Dendritic cell treated with granulocyte-macrophage colony-stimulating factor and Interleukin-4, amounts not matched to agents 40 ng/mL and 50 ng/mL, for 4 days (primary cell): Measurements from ENCODE around the gene CEP85L.

Source experiments
- H3K27ac Mint-ChIP-seq: one replicate; pipeline ENCODE4 v1.8.0; 2022; ENCODE audit warnings: mild to moderate bottlenecking, mixed read lengths
- H3K27me3 Mint-ChIP-seq: one replicate; pipeline ENCODE4 v1.8.0; 2022; ENCODE audit warnings: mild to moderate bottlenecking, mixed read lengths
- H3K36me3 Mint-ChIP-seq: one replicate; pipeline ENCODE4 v1.8.0; 2022; ENCODE audit warnings: low read depth, mixed read lengths
- H3K4me1 Mint-ChIP-seq: one replicate; pipeline ENCODE4 v1.8.0; 2022; ENCODE audit warnings: low read depth, mixed read lengths
- H3K4me3 Mint-ChIP-seq: one replicate; pipeline ENCODE4 v1.8.0; 2022; ENCODE audit warnings: mild to moderate bottlenecking, moderate library complexity, mixed read lengths
- H3K9me3 Mint-ChIP-seq: one replicate; pipeline ENCODE4 v1.8.0; 2022; ENCODE audit warnings: mixed read lengths
- intact Hi-C: fragments of 100-400 bp; cut with micrococcal nuclease; formaldehyde crosslinking; loops from one replicate; pipeline ENCODE4 v1.15.0; 2022

The CEP85L gene

DNA sequence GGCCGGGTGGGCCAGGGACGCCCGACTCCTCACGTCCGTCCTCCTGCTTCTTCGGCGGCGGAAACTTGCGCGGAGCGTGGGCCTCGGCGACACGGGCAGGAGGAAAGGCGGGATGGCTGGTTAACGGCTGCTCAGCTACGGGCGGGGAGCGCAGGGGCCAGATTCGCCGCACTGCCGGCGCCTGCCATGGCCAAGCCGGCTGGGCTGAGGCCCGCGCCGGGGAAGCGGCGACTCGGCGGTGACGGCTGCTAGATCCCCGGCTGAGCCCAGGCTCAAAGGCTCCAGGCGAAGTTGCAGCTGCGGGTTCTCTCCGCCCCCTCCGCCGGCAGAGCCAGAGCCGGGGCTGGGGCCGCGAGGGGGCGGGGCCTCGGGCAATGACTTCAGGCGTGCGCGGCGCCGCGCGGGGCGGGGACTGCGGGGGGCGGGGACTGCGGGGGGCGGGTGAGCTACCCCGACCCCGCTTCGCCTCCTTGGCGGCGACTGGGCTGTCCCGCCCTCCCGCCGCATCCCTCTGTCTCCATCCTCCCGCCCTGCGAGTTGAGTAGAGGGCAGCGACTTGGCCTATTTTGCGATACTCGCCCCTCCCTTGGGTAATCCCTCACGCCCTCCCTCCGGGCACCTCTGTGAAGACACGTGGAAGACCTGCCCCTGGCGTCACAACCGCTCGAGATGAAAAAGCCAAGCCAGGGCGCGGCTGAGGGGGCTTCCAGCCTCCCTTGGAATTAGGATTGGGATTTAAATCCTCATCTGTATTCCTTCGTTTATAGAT is at the start of gene CEP85L:
Gene CEP85L, minus strand, starts transcription at position 310 of the 769 bp plus-strand sequence. CDS start 322 bp downstream, outside the sequence.
- H3K9me3 Mint-ChIP-seq: no peaks in the 10 kb centered on the region
- peaks cover 14% of the 10 kb centered on the region for H3K4me1 Mint-ChIP-seq
- peak within 1 kb of the TSS; percentile 90 for H3K27ac Mint-ChIP-seq
- H3K27me3 Mint-ChIP-seq: peaks cover 7% of the 10 kb centered on the region
- H3K36me3 Mint-ChIP-seq: peaks cover 14% of the 10 kb centered on the region
- H3K4me3 Mint-ChIP-seq: peak within 1 kb of the TSS; percentile 90
- intact Hi-C loops: loop anchor here (2.0 to 5.0 kb wide), 3 partner anchors 126 to 283 kb away; partner anchors contain the start of genes ASF1A and MCM9

GRCh38 chr6:118700531-118700930 is 49.1 kb upstream of the CEP85L start:
- Mint-ChIP-seq H3K9me3 (no peaks in the 10 kb centered on the region), H3K36me3 (no peaks in the 10 kb centered on the region), H3K27me3 (no peaks in the 10 kb centered on the region), H3K4me3 (no peak overlapping the region), H3K4me1 (peaks cover 20% of the 10 kb centered on the region), H3K27ac (no peak overlapping the region)
- intact Hi-C loops: no loop called here

DNA sequence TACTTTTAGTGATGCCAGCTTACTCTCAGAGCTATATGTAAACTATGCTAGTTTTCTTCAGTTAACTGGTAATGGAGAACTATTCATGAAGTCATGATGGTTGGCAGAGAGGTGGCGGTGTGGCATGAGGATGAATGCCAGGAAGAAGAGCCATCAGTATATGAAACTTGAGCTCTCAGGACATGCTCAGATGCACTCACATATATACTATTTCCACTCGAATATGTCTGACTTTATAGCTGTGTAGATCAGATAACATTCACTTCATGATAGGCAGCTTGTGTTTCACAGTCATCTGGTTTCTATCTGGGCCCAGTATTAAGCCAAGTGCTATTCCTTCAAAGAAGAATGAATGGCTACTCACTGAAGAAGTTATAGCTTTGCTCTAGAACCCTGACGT is 46.2 kb upstream of the CEP85L start:
- Mint-ChIP-seq H3K9me3 (no peaks in the 10 kb centered on the region), H3K36me3 (no peaks in the 10 kb centered on the region), H3K27ac (no peak overlapping the region), H3K4me1 (peaks cover 22% of the 10 kb centered on the region), H3K27me3 (no peaks in the 10 kb centered on the region), H3K4me3 (no peak overlapping the region)
- intact Hi-C loops: no loop called here

GRCh38 chr6:118696271-118696670 is 44.9 kb upstream of the CEP85L start:
- no peak overlapping the region for H3K27ac Mint-ChIP-seq
- H3K27me3 Mint-ChIP-seq: no peaks in the 10 kb centered on the region
- no peak overlapping the region for H3K4me3 Mint-ChIP-seq
- H3K4me1 Mint-ChIP-seq: peaks cover 17% of the 10 kb centered on the region
- no peaks in the 10 kb centered on the region for H3K36me3 Mint-ChIP-seq
- H3K9me3 Mint-ChIP-seq: no peaks in the 10 kb centered on the region
- intact Hi-C loops: no loop called here

- no peak overlapping the region for H3K4me3 Mint-ChIP-seq
- no peaks in the 10 kb centered on the region for H3K36me3 Mint-ChIP-seq
- intact Hi-C loops: no loop called here
- H3K27me3 Mint-ChIP-seq: no peaks in the 10 kb centered on the region
- H3K4me1 Mint-ChIP-seq: peaks cover 8% of the 10 kb centered on the region
- no peak overlapping the region for H3K27ac Mint-ChIP-seq
- H3K9me3 Mint-ChIP-seq: no peaks in the 10 kb centered on the region
These were observed 42.2 kb upstream of the CEP85L start for GRCh38 chr6:118693562-118693961.

- Mint-ChIP-seq H3K9me3 (no peaks in the 10 kb centered on the region), H3K36me3 (no peaks in the 10 kb centered on the region), H3K4me1 (peaks cover 4% of the 10 kb centered on the region), H3K27me3 (no peaks in the 10 kb centered on the region), H3K27ac (no peak overlapping the region), H3K4me3 (no peak overlapping the region)
- intact Hi-C loops: no loop called here
These were observed 34.5 kb upstream of the CEP85L start for GRCh38 chr6:118685823-118686449.

DNA sequence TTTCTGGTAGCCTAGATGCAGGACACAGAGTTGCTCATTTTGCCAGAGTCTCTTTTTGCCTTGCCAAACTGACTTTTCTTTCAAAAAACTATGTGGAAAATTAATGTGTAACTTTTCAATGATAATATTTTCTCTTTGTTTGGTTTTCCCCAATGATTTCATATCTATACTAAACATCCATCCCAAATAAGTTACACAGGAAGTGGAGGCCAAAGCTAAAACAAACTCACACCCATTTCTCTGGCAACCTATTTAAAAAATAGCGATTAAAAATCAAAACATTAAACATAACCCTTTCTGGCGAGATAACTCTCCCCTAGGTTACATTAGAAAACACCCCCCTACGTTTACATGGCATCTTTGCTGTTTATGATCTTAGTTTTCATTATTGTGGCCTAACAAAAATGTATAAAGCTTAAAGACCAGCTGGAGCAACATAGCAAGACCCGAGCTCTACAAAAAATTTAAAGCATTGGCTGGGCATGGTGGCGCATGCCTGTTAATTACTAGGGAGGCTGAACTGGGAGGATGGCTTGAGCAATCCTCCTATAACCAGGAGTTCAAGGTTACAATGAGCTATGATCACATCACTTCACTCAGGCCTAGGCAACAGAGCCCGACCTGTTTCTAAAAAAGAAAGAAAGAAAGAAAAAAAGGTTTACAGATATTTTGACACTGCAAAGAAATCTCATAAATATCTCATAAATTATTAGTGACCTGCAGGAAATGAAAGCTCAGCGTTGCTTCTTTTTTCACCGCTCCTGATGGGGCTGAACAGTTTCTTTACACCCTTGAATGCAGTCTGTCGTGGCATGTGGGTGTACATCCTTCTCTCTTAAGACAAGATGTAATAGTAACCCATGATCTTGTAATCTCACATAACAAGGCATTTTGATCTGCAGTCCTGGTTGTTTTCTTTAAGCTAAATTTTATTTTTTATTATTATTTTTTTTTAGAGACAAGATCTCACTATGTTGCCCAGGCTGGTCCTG is 32.8 kb upstream of the CEP85L start:
- Mint-ChIP-seq H3K27ac (no peak overlapping the region), H3K27me3 (no peaks in the 10 kb centered on the region), H3K4me3 (no peak overlapping the region), H3K4me1 (peaks cover 12% of the 10 kb centered on the region), H3K9me3 (no peaks in the 10 kb centered on the region), H3K36me3 (no peaks in the 10 kb centered on the region)
- intact Hi-C loops: no loop called here

DNA sequence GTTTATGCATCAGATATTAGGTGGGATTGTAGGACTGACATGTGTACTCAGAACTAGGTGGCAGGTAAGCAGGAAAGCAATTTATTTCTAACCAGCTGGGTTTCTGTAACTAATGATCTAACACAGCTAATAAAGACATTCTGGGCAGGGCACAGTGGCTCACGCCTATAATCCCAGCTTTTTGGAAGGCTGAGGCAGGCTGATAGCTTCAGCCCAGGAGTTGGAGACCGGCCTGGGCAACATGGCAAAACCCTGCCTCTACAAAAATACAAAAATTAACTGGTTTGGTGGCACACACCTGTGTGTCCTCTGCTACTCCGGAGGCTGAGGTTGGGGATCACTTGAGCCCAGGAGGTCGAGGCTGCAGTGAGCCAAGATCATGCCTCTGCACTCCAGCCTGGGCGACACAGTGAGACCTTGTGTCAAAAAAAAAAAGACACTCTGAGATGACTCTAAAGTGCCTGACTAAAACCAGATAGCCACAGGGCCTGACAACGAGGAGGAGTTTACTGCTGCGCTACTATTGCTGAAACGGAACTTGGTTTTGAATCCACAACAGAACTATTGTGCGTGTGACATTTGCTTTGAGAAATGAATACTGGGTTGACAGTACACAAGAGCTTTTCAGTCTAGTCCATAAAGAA is 29.2 kb upstream of the CEP85L start:
- intact Hi-C loops: no loop called here
- Mint-ChIP-seq H3K36me3 (no peaks in the 10 kb centered on the region), H3K4me1 (peaks cover 15% of the 10 kb centered on the region), H3K9me3 (no peaks in the 10 kb centered on the region), H3K27ac (no peak overlapping the region), H3K27me3 (peaks cover 5% of the 10 kb centered on the region), H3K4me3 (no peak overlapping the region)

DNA sequence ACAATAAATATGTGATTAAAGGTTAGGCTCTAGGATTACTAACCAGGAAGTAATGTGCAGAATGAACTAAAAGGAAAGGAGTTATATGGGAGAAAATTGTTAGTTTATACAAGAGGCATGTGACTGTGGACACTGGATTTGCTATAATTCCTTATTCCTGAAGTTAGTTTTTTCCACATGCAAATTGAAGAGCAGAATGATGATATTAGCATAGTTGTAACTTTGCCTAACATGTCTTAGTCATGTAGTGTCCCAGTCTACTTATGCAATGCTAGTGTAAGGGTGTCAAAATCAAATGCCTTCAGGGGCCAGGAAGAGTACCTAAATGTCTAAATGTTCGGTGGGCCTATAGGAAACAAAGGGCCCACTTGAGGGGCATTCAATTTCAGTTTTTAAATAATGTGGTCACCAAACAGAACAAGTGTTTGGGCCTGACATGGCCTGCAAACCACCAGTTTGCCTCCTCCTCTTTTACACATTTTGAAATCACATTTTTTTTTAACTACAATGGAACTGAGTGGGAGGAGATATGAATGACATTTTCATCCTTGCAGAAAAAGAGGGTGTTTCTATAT is 28.0 kb upstream of the CEP85L start:
- intact Hi-C loops: no loop called here
- Mint-ChIP-seq H3K27me3 (peaks cover 6% of the 10 kb centered on the region), H3K36me3 (no peaks in the 10 kb centered on the region), H3K27ac (no peak overlapping the region), H3K4me3 (no peak overlapping the region), H3K9me3 (no peaks in the 10 kb centered on the region), H3K4me1 (peaks cover 15% of the 10 kb centered on the region)

DNA sequence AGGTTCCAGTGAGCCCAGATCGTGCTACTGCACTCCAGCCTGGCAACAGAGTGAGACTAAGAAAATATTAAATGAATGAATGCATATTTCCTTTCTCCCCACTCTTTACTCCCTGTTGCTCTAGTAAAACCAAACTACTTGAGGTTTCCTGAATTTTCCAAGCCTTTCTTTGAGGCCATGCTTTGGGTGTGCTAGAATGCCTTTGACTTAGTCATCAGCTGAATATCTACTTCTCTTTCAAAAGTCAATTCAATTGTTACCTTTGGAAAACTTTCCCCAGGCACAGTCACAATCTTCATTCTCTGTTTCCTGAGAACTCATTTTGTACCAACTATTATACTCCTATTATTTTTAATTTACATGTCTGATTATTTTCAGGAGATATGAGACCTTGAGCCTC is 27.5 kb upstream of the CEP85L start:
- Mint-ChIP-seq H3K27me3 (peaks cover 6% of the 10 kb centered on the region), H3K9me3 (no peaks in the 10 kb centered on the region), H3K36me3 (no peaks in the 10 kb centered on the region), H3K4me1 (peaks cover 15% of the 10 kb centered on the region), H3K4me3 (no peak overlapping the region), H3K27ac (no peak overlapping the region)
- intact Hi-C loops: no loop called here

DNA sequence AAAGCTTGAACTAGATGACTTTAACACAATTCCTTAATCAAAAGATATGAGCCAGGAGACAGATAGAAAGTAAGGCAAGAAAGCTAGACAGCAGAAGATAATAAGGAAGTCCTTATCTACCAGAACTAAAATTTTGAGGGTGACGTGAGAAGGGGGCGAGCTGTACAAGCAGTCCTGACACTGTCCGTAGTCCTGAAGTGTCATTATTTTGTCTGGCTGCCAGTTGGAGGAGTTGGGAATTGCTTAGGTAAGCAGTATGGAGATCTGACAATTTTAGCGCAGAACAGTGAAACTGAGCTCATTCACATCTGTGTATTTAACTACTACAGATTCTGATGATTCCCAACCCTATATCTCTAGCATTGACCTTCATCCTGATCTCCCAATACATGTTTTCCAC is 25.8 kb upstream of the CEP85L start:
- Mint-ChIP-seq H3K36me3 (no peaks in the 10 kb centered on the region), H3K27ac (no peak overlapping the region), H3K4me3 (no peak overlapping the region), H3K27me3 (peaks cover 6% of the 10 kb centered on the region), H3K9me3 (no peaks in the 10 kb centered on the region), H3K4me1 (peaks cover 24% of the 10 kb centered on the region)
- intact Hi-C loops: no loop called here

DNA sequence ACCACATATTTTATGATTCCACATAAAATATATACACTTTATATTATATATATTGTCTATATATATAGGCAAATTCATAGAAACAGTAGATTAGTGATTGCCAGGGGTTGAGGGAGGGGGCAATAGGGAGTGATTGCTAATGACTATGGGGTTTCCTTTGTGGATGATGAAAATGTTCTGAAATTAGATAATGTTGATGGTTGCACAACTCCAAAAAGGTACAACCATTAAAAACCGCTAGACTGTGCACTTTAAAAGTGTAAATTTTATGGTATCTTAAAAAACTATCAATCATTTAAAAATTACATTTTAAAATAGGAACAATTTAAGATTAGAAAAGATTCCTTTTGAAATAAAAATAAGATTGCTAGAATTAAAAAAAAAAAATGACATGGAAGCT is 23.8 kb upstream of the CEP85L start:
- Mint-ChIP-seq H3K36me3 (no peaks in the 10 kb centered on the region), H3K9me3 (no peaks in the 10 kb centered on the region), H3K27ac (no peak overlapping the region), H3K27me3 (peaks cover 6% of the 10 kb centered on the region), H3K4me1 (peaks cover 18% of the 10 kb centered on the region), H3K4me3 (no peak overlapping the region)
- intact Hi-C loops: no loop called here

DNA sequence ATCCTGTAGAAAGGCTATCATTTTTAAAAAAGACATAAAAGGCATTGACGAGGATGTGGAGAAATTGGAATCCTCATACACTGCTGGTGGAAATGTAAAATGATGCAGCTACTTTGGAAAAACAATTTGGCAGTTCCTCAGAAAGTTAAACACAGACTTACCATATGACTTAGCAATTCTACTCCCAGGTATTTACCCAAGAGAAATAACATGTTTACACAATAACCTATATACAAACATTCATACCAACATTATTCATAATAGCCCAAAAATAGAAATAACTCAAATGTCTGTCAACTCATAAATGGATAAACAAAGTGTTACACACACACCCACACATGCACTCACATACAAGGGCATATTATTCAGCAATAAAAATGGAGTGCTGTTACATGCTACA is 23.4 kb upstream of the CEP85L start:
- no peak overlapping the region for H3K27ac Mint-ChIP-seq
- intact Hi-C loops: no loop called here
- no peaks in the 10 kb centered on the region for H3K9me3 Mint-ChIP-seq
- H3K36me3 Mint-ChIP-seq: no peaks in the 10 kb centered on the region
- H3K4me3 Mint-ChIP-seq: no peak overlapping the region
- peaks cover 6% of the 10 kb centered on the region for H3K27me3 Mint-ChIP-seq
- H3K4me1 Mint-ChIP-seq: peaks cover 23% of the 10 kb centered on the region
